GM21619 (cell line): ENCODE measurements around the gene ZMYM5.
A peak's percentile ranks its signal among the peaks of the same experiment; 100 is the strongest.
"Not testable (repeated sequence)": the region's sequence is repeated elsewhere in the genome, so short reads cannot be mapped to it uniquely, and the experiment has no call there.

ENCODE experiments used
- ATAC-seq: cut with Tn5 transposase; IDR thresholded peaks from one replicate; pipeline ENCODE4 v1.9.1; 2021; ENCODE audit not compliant: unreplicated experiment

ZMYM5 gene

GRCh38 chr13:19863323-19864023, at the start of gene ZMYM5:
Gene ZMYM5, minus strand, starts transcription at chr13:19863649. Its CDS starts 11,469 bp downstream, at chr13:19852180.
- ATAC-seq = peak; percentile 83

DNA sequence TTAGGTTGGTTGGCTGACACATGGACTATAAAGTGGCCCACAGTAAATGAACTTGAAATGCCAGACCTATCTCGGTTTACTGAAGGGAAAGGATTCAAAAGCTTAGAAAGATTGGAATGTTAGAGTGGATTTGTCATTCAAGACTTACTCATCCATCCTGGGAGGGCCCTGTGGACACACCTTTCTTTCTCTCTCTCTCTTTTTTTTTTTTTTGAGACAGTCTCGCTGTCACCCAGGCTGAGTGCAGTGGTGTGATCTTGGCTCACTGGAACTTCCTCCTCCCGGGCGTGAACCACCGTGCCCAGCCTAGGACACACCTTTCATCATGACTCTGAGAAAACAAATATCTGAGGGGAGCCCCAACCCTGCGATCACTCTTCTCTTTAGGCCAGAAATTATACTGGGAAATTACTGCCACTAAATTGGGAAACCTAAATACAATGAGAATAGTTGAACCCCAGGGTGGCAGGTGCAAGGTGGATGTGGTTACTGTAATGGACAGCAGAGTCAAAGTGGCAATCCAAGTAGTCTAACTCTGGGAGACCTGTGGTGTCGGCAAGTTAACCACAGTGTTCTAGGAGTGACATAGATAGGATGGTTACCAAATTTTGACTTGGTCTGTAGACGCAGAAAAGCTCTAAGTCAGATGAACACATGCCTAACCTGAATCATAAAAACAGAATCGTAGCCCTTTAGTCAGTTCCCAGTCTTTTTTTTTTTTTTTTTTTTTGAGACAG, 47.1 kb upstream of the ZMYM5 start:
- ATAC-seq = no peak

DNA sequence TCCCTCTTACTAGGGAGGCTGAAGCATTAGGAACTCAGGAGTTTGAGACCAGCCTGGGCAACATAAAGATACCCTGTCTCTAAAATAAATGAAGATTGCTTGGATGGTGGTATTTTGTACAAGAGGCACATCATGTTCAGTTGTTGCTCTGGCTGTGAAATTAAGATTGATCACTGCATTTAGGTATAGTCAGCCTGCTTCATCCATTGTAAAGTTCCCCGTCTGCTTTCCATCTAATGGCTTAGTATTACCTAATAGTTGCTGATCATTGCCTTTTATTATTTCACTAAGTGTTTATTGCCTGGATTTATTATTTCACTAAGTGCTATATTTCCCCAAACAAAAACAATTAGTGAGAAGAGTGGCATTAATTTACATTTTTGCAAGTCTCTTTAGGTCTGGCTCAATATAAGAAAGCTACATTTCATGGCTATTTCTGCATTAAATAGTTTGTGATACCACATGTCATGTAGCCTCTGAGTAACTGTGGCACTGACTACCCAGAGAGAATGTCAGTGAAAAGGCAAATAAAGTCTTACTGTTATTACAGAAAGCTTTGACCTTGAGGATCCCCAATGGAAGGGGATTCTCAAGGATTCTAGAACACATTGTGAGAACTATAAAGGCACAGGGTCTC, 45.0 kb upstream of the ZMYM5 start:
- ATAC-seq = no peak

DNA sequence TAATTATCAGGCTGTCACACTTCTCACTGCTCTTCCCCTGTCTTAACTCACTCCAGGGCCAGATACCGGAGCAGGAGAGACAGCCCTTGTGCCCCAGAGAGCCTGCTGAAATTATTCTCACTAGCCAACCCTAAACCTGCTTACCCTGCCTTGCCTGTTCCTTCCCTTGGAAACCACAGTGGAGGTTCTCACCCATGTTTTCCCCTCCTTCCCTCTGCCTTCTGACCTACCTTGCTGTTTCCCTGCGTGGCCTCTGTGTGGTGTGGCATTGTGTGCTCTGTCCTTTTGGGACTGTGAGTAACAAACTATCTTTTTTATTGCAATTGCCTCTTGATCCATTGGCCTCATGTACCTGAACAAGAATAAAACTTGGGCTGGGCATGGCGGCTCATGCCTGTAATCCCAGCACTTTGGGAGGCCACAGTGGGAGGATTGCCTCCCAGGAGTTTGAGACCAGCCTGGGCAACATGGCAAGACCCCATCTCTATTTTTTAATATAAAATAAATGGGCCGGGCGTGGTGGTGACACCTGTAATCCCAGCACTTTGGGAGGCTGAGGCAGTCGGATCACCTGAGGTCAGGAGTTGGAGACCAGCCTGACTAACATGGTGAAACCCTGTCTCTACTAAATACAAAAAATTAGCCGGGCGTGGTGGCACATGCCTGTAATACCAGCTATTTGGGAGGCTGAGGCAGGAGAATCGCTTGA, 42.2 kb upstream of the ZMYM5 start:
- not testable (repeated sequence) for ATAC-seq

GRCh38 chr13:19890030-19890429, 26.6 kb upstream of the ZMYM5 start:
- no peak for ATAC-seq

- no peak for ATAC-seq
These were observed 25.4 kb upstream of the ZMYM5 start for GRCh38 chr13:19888799-19889198.

- no peak for ATAC-seq
These were observed 18.8 kb upstream of the ZMYM5 start for GRCh38 chr13:19882231-19882630.

GRCh38 chr13:19881641-19882040, 18.2 kb upstream of the ZMYM5 start:
- no peak for ATAC-seq

DNA sequence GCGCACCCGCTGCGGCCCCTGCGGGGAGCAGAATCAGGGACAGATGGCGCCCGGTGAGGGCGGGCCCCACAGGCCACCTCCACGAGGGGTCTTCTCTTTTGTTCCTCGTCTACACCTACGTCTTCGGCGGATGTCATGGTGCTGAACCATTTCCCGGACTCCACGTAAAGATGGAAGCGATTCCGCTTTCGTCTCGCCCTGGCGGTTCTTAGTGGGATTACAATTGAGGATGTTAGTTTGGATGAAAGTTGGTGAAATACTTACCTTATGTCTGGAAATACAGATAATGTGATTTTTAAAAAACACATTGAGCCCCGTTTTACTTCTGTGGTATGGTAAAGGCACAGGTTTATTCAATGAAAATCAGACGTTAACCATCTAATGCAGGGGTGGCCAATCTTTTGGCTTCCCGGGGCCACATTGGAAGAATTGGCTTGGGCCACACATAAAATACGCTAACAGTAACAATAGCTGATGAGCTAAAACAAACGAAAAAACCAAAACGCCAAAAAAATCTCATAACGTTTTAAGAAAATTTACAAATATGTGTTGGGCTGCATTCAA, 1.4 kb upstream of the ZMYM5 start:
- ATAC-seq = peak; percentile 1

DNA sequence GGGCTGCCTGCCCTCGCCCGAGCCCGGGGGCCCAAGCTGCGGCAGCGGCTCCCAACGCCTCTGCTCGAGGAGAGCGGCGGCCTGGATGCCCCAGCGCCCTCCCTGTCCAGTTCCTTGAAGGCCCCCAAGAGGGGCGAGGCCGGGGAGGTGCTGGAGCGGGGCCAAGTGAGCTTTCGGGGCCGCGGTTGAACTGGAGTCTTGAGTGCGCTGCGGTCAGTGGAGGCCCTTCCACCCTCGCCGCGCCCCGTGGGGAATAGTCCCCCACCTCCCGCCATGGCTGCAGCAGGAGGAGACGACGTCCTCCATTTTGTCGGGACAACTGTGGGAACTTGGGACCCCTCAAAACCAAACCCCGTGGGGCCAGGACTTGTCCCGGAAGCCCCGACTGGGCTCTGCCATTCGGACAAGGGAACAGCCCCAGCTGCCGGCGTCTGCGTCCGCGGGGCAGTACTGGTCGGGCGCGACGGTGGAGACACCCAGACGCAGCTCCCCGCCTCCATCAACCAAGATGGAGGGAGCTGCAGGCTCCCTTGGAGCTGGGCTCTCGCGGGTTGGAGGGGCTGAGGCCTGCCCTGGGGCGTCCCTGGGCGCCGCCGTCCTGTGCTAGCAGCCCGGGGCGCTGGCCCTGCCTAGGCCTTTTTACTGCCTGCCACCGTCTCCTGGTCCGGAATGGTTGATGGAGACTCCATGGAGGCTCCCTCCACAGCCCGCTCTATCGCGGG, 736 bp upstream of the ZMYM5 start:
- ATAC-seq = peak; percentile 26

GRCh38 chr13:19862481-19863313, 752 bp downstream of the ZMYM5 start:
- ATAC-seq = peak; percentile 11

- no peak for ATAC-seq
These were observed 1.7 kb downstream of the ZMYM5 start for GRCh38 chr13:19861762-19862161.

DNA sequence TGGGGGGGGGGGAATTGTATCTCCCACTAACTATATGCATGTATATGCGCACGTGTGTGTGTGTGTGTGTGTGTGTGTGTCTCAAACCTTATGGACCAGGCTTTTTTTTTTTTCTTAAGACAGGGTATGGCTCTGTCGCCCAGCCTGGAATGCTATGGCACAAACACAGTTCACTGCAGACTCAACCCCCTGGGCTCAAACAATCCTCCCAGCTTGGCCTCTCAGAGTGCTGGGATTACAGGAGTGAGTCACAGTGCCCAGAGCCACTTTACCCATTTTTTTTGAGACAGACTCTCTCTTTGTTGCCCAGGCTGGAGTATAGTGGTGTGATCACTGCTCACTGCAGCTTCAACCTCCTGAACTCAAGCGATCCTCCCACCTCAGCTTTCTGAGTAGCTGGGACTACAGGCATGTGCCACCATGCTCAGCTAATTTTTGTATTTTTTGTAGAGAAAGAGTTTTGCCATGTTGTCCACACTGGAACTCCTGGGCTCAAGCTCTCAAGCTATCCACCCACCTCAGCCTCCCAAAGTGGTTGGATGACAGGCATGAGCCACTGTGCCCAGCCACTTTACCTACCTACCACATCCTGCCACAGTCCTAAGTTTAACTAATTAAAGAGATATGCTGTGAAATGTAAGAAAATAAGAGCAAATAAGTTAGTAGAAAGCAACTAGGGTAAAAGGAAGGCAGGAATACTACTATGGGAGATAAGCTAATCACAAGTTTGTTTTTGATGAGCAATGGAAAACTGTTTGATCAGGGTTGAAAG, 2.4 kb downstream of the ZMYM5 start:
- ATAC-seq = no peak

DNA sequence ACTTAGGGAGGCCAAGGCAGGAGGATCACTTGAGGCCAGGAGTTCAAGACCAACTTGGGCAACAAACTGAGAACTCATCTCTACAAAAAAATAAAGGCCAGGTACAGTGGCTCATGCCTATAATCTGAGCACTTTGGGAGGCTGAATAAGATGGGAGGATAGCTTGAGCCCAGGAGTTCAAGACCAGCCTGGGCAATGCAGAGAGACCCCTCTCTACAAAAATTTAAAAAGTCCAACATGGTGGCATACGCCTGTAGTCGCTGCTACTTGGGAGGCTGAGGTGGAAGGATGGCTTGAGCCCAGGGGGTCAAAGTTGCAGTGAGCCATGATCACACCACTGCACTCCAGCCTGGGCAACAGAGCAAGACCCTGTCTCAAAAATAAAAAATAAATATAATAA, 5.8 kb downstream of the ZMYM5 start:
- not testable (repeated sequence) for ATAC-seq

GRCh38 chr13:19852766-19853165, 10.7 kb downstream of the ZMYM5 start:
- no peak for ATAC-seq

GRCh38 chr13:19845758-19846157, 17.7 kb downstream of the ZMYM5 start:
- ATAC-seq = no peak

DNA sequence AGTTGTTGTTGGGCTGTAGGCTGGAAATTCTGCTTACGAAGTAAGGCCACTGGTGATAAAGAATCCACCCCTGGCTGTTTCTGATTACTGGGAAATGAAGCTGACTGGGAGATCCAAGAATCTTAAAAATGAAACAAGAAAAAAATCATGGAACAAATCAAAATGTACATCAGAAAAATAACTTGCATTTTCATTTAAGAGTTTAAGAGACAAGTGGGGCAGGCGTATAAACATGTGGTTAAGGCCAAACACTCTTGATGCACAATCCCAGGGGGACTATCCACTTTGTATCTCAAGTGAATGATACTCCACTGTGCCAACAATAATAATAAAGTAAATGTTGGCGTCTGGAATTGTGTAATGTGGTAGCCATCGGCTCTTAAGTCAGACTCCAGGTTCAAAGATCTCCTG, 24.6 kb downstream of the ZMYM5 start:
- ATAC-seq = no peak

- ATAC-seq = no peak
These were observed 27.0 kb downstream of the ZMYM5 start for GRCh38 chr13:19836472-19836871.

DNA sequence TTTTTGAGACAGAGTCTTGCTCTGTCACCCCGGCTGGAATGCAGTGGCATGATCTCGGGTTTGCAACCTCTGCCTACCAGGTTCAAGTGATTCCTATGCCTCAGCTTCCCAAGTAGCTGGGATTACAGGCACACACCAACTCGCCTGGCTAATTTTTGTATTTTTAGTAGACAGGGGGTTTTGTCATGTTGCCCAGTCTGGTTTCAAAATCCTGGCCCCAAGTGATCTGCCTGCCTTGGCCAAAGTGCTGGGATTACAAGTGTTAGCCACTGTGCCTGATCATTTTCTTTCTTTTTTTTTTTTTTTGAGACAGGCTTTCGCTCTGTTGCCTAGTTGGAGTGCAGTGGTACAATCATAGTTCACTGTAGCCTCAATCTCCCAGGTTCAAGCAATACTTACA, 28.7 kb downstream of the ZMYM5 start:
- ATAC-seq = no peak
